K562 (cell line): Measurements from ENCODE around the gene FCRLA. TPM values are rescaled to one million over a fixed set of nuclear protein-coding genes. Genes with fewer than 3 reads are reported as not detected.

Experiments used
- CBX5 ChIP-seq: IDR thresholded peaks from 2 replicates; pipeline ENCODE4 v1.6.1; 2014; ENCODE audit warnings: low read depth, borderline replicate concordance
- HBP1 ChIP-seq: fragments of 450-650 bp; formaldehyde crosslinking; IDR thresholded peaks from 2 replicates; pipeline ENCODE4 v1.4.0; 2022; ENCODE audit warnings: missing genetic modification characterization
- KAT7 ChIP-seq: sonication (generic); formaldehyde crosslinking; IDR thresholded peaks from 2 replicates; pipeline ENCODE4 v1.8.0; 2022; ENCODE audit warnings: missing genetic modification reagents, mild to moderate bottlenecking, borderline replicate concordance
- RB1 ChIP-seq: fragments of 450-650 bp; IDR thresholded peaks from 2 replicates; pipeline ENCODE4 v1.6.1; 2017; ENCODE audit warnings: low read depth, mild to moderate bottlenecking
- RBM14 ChIP-seq: fragments of 200-400 bp; formaldehyde crosslinking; IDR thresholded peaks from 2 replicates; pipeline ENCODE4 v1.6.1; 2018; ENCODE audit warnings: low read depth, mild to moderate bottlenecking, low read length, moderate library complexity, borderline replicate concordance; ENCODE audit not compliant: insufficient read depth
- TFE3 ChIP-seq: fragments of 450-650 bp; formaldehyde crosslinking; IDR thresholded peaks from 2 replicates; pipeline ENCODE4 v1.4.0; 2020; ENCODE audit warnings: mild to moderate bottlenecking, mixed read lengths
- polyA plus RNA-seq, 8 experiments: library from polyadenylated mRNA; depleted of rRNA in 4 of 8; stranded (reverse) in 5 of 8; unstranded in 3 of 8; fragments of >200 nt; fragmentation: Nextera tagmentation in 2 of 8; fragmentation: Illumina TruSeq in 1 of 8; extraction: Ambion mirVana in 2 of 8; extraction: Trizol in 1 of 8; gene quantifications; 2 replicates each; pipeline versions ENCODE4 v1.2.1 to v1.2.3, GENCODE V29; 2011 to 2014; ENCODE audit warnings: inconsistent platforms in 1 of 8, missing spikeins in 1 of 8
- total RNA-seq, 7 experiments: library from RNA; depleted of rRNA in 6 of 7; stranded (reverse); fragments of >200 nt in 6 of 7; fragmentation: Illumina TruSeq in 2 of 7; extraction: Trizol in 2 of 7; gene quantifications; 2 replicates each; pipeline versions ENCODE4 v1.2.1 to v1.2.3, GENCODE V29; 2011 to 2021; ENCODE audit warnings: low replicate concordance in 1 of 7
- TF ChIP-seq, protein P1 (sequence below): fragments of 150-350 bp; IDR thresholded peaks from 2 replicates; pipeline ENCODE4 v1.6.1; 2014; ENCODE audit warnings: low read depth, mild to moderate bottlenecking, low read length, borderline replicate concordance
- TF ChIP-seq, protein P2 (sequence below): fragments of 200-600 bp; sonication (generic); IDR thresholded peaks from one replicate; pipeline ENCODE4 v1.6.1; 2012; ENCODE audit warnings: mild to moderate bottlenecking, low read depth, low read length, inconsistent platforms

Gene FCRLA
- total and polyA plus RNA-seq, 9 of the 15 experiments (the other 6 are each of a cell fraction or from before 2014, with no cell fraction given) = 0.09 to 0.84 (median 0.44) TPM

GRCh38 chr1:161738627-161739287, 31.7 kb downstream of the FCRLA start (continued):
- TF ChIP-seq, protein P1, sequence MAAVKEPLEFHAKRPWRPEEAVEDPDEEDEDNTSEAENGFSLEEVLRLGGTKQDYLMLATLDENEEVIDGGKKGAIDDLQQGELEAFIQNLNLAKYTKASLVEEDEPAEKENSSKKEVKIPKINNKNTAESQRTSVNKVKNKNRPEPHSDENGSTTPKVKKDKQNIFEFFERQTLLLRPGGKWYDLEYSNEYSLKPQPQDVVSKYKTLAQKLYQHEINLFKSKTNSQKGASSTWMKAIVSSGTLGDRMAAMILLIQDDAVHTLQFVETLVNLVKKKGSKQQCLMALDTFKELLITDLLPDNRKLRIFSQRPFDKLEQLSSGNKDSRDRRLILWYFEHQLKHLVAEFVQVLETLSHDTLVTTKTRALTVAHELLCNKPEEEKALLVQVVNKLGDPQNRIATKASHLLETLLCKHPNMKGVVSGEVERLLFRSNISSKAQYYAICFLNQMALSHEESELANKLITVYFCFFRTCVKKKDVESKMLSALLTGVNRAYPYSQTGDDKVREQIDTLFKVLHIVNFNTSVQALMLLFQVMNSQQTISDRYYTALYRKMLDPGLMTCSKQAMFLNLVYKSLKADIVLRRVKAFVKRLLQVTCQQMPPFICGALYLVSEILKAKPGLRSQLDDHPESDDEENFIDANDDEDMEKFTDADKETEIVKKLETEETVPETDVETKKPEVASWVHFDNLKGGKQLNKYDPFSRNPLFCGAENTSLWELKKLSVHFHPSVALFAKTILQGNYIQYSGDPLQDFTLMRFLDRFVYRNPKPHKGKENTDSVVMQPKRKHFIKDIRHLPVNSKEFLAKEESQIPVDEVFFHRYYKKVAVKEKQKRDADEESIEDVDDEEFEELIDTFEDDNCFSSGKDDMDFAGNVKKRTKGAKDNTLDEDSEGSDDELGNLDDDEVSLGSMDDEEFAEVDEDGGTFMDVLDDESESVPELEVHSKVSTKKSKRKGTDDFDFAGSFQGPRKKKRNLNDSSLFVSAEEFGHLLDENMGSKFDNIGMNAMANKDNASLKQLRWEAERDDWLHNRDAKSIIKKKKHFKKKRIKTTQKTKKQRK = no peak
- no peak; the same call in 1 of the 2 replicates for TF ChIP-seq RB1
- no peak for TF ChIP-seq HBP1 (CRISPR knock-in tag)
- no peak for TF ChIP-seq RBM14
- TF ChIP-seq, protein P2, sequence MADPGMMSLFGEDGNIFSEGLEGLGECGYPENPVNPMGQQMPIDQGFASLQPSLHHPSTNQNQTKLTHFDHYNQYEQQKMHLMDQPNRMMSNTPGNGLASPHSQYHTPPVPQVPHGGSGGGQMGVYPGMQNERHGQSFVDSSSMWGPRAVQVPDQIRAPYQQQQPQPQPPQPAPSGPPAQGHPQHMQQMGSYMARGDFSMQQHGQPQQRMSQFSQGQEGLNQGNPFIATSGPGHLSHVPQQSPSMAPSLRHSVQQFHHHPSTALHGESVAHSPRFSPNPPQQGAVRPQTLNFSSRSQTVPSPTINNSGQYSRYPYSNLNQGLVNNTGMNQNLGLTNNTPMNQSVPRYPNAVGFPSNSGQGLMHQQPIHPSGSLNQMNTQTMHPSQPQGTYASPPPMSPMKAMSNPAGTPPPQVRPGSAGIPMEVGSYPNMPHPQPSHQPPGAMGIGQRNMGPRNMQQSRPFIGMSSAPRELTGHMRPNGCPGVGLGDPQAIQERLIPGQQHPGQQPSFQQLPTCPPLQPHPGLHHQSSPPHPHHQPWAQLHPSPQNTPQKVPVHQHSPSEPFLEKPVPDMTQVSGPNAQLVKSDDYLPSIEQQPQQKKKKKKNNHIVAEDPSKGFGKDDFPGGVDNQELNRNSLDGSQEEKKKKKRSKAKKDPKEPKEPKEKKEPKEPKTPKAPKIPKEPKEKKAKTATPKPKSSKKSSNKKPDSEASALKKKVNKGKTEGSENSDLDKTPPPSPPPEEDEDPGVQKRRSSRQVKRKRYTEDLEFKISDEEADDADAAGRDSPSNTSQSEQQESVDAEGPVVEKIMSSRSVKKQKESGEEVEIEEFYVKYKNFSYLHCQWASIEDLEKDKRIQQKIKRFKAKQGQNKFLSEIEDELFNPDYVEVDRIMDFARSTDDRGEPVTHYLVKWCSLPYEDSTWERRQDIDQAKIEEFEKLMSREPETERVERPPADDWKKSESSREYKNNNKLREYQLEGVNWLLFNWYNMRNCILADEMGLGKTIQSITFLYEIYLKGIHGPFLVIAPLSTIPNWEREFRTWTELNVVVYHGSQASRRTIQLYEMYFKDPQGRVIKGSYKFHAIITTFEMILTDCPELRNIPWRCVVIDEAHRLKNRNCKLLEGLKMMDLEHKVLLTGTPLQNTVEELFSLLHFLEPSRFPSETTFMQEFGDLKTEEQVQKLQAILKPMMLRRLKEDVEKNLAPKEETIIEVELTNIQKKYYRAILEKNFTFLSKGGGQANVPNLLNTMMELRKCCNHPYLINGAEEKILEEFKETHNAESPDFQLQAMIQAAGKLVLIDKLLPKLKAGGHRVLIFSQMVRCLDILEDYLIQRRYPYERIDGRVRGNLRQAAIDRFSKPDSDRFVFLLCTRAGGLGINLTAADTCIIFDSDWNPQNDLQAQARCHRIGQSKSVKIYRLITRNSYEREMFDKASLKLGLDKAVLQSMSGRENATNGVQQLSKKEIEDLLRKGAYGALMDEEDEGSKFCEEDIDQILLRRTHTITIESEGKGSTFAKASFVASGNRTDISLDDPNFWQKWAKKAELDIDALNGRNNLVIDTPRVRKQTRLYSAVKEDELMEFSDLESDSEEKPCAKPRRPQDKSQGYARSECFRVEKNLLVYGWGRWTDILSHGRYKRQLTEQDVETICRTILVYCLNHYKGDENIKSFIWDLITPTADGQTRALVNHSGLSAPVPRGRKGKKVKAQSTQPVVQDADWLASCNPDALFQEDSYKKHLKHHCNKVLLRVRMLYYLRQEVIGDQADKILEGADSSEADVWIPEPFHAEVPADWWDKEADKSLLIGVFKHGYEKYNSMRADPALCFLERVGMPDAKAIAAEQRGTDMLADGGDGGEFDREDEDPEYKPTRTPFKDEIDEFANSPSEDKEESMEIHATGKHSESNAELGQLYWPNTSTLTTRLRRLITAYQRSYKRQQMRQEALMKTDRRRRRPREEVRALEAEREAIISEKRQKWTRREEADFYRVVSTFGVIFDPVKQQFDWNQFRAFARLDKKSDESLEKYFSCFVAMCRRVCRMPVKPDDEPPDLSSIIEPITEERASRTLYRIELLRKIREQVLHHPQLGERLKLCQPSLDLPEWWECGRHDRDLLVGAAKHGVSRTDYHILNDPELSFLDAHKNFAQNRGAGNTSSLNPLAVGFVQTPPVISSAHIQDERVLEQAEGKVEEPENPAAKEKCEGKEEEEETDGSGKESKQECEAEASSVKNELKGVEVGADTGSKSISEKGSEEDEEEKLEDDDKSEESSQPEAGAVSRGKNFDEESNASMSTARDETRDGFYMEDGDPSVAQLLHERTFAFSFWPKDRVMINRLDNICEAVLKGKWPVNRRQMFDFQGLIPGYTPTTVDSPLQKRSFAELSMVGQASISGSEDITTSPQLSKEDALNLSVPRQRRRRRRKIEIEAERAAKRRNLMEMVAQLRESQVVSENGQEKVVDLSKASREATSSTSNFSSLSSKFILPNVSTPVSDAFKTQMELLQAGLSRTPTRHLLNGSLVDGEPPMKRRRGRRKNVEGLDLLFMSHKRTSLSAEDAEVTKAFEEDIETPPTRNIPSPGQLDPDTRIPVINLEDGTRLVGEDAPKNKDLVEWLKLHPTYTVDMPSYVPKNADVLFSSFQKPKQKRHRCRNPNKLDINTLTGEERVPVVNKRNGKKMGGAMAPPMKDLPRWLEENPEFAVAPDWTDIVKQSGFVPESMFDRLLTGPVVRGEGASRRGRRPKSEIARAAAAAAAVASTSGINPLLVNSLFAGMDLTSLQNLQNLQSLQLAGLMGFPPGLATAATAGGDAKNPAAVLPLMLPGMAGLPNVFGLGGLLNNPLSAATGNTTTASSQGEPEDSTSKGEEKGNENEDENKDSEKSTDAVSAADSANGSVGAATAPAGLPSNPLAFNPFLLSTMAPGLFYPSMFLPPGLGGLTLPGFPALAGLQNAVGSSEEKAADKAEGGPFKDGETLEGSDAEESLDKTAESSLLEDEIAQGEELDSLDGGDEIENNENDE = no peak
- TF ChIP-seq CBX5 = no peak
- TF ChIP-seq TFE3 = no peak
- TF ChIP-seq KAT7 (CRISPR knock-in tag) = no peak
